B cell (primary cell): ENCODE results near the gene KIF17. TPM values are rescaled to one million over a fixed set of nuclear protein-coding genes. Genes with fewer than 3 reads are reported as not detected.

Source experiments
- ATAC-seq: fragments of 200-7000 bp; cut with Tn5 transposase; one replicate; pipeline ENCODE4 v1.10.0; 2021; ENCODE audit warnings: low read depth, mild to moderate bottlenecking, moderate number of reproducible peaks, moderate library complexity
- CTCF ChIA-PET: fragments of 350-600 bp; sonication (Branson Sonifier 250); formaldehyde crosslinking; loops from one replicate; lab custom pipeline; 2021; ENCODE audit warnings: antibody characterized with exemption, inconsistent platforms; lab: Charles Lee
- POLR2A ChIA-PET: fragments of 350-600 bp; sonication (Branson Sonifier 250); formaldehyde crosslinking; loops from one replicate; lab custom pipeline; 2021; ENCODE audit warnings: antibody characterized with exemption; lab: Charles Lee
- DNase-seq: peaks from one replicate; pipeline ENCODE4 v3.0.0; 2013
- H2AFZ ChIP-seq: 2 replicates; pipeline ENCODE4 v1.6.1; 2012; ENCODE audit warnings: mild to moderate bottlenecking, low read depth, low read length; ENCODE audit not compliant: insufficient read depth, poor library complexity, severe bottlenecking
- H3K27ac ChIP-seq, 2 donors: 1 replicate in 1 of 2; 2 replicates in 1 of 2; pipeline ENCODE4 v1.5.1; 2012 to 2013; ENCODE audit warnings: low read length in 2 of 2, mild to moderate bottlenecking in 2 of 2, moderate library complexity in 1 of 2
- H3K27me3 ChIP-seq, 4 experiments: fragments of 200-600 bp in 1 of 4; sonication (generic) in 1 of 4; replicated peaks in 1 of 4; 1 replicate in 2 of 4; 2 replicates in 2 of 4; pipeline versions ENCODE4 v1.6.1 to v1.7.0; 2013 to 2016; ENCODE audit warnings: low read length in 3 of 4, mild to moderate bottlenecking in 2 of 4, mixed read lengths in 1 of 4, moderate library complexity in 1 of 4; ENCODE audit not compliant: insufficient read depth in 4 of 4, control insufficient read depth in 3 of 4; ENCODE audit errors: control extremely low read depth in 1 of 4
- H3K36me3 ChIP-seq, 2 experiments: replicated peaks in 1 of 2; 1 replicate in 1 of 2; 2 replicates in 1 of 2; pipeline versions ENCODE4 v1.6.1 to v1.7.1; 2013; ENCODE audit warnings: low read length in 1 of 2; ENCODE audit not compliant: insufficient read depth in 2 of 2, control insufficient read depth in 1 of 2; ENCODE audit errors: control extremely low read depth in 1 of 2, extremely low read depth in 1 of 2
- H3K4me1 ChIP-seq, 2 donors: fragments of 200-600 bp in 1 of 2; sonication (generic) in 1 of 2; 1 replicate in 1 of 2; 2 replicates in 1 of 2; pipeline versions ENCODE4 v1.5.1 to v1.6.1; 2013 to 2017; ENCODE audit warnings: low read length in 2 of 2; ENCODE audit not compliant: control insufficient read depth in 2 of 2, insufficient read depth in 2 of 2
- H3K4me2 ChIP-seq: replicated peaks from 2 replicates; pipeline ENCODE3; 2012; ENCODE audit warnings: mild to moderate bottlenecking, low read depth, low read length; ENCODE audit not compliant: poor library complexity, severe bottlenecking
- H3K4me3 ChIP-seq, 5 experiments: fragments of 200-600 bp in 1 of 5; sonication (generic) in 1 of 5; 1 replicate in 3 of 5; 2 replicates in 2 of 5; pipeline versions ENCODE4 v1.5.1 to v1.7.0; 2011 to 2016; ENCODE audit warnings: low read length in 4 of 5, mild to moderate bottlenecking in 4 of 5, low read depth in 2 of 5, control low read depth in 1 of 5, moderate library complexity in 1 of 5; ENCODE audit not compliant: insufficient read depth in 1 of 5; ENCODE audit errors: control extremely low read depth in 1 of 5, extremely low read depth in 1 of 5
- H3K79me2 ChIP-seq: fragments of 200-600 bp; sonication (generic); one replicate; pipeline ENCODE4 v1.6.0; 2016; ENCODE audit warnings: low read length; ENCODE audit not compliant: control insufficient read depth, insufficient read depth
- H3K9ac ChIP-seq: fragments of 200-600 bp; sonication (generic); 2 replicates; pipeline ENCODE4 v1.6.1; 2017; ENCODE audit warnings: mild to moderate bottlenecking, low read length, moderate library complexity
- H3K9me3 ChIP-seq, 3 donors: one replicate each; pipeline versions ENCODE4 v1.6.1 to v1.7.1; 2013; ENCODE audit warnings: low read length in 2 of 3; ENCODE audit not compliant: control insufficient read depth in 2 of 3, insufficient read depth in 1 of 3; ENCODE audit errors: control extremely low read depth in 1 of 3
- H4K20me1 ChIP-seq: 2 replicates; pipeline ENCODE4 v1.6.0; 2012; ENCODE audit warnings: mild to moderate bottlenecking, low read length; ENCODE audit not compliant: insufficient read depth, control insufficient read depth, poor library complexity, severe bottlenecking
- H3K27ac Mint-ChIP-seq: one replicate; pipeline ENCODE4 v1.8.0; 2021; ENCODE audit warnings: mixed read lengths
- H3K27me3 Mint-ChIP-seq: one replicate; pipeline ENCODE4 v1.8.0; 2021; ENCODE audit warnings: mixed read lengths
- H3K4me1 Mint-ChIP-seq: one replicate; pipeline ENCODE4 v1.8.0; 2021; ENCODE audit warnings: mixed read lengths
- H3K4me3 Mint-ChIP-seq: one replicate; pipeline ENCODE4 v1.8.0; 2021; ENCODE audit warnings: mixed read lengths
- H3K9me3 Mint-ChIP-seq: one replicate; pipeline ENCODE4 v1.8.0; 2022; ENCODE audit warnings: mixed read lengths; ENCODE audit not compliant: insufficient read depth
- EZH2 ChIP-seq: IDR thresholded peaks from 2 replicates; pipeline ENCODE4 v1.6.1; 2012; ENCODE audit warnings: borderline replicate concordance, low read depth, mild to moderate bottlenecking, moderate library complexity, low read length; ENCODE audit not compliant: insufficient read depth, poor library complexity, severe bottlenecking
- WGBS: methylation state at CpG from one replicate; pipeline ENCODE4 v1.1.5; 2013; ENCODE audit warnings: missing lambda C conversion rate; ENCODE audit not compliant: insufficient coverage; 5-methylcytosine and 5-hydroxymethylcytosine counted together
- intact Hi-C: fragments of 100-400 bp; cut with micrococcal nuclease; formaldehyde crosslinking; loops from one replicate; pipeline ENCODE4 v1.10.0; 2022
- polyA plus RNA-seq: library from polyadenylated mRNA; depleted of rRNA; stranded (reverse); fragments of >200 nt; gene quantifications from 2 replicates; pipeline ENCODE4 v1.2.3, GENCODE V29; 2012
- total RNA-seq, 2 donors: library from RNA; stranded (reverse); fragments of 120-200 nt in 1 of 2; gene quantifications; 1 replicate in 1 of 2; 2 replicates in 1 of 2; pipeline versions ENCODE4 v1.2.3 to v1.2.4, GENCODE V29; 2013 to 2022
- TF ChIP-seq, protein P1 (sequence below): fragments of 200-600 bp; IDR thresholded peaks from one replicate; pipeline ENCODE4 v1.8.0; 2022; ENCODE audit warnings: antibody characterized with exemption, mild to moderate bottlenecking

KIF17 gene
- total and polyA plus RNA-seq, 2 donors (not counting 1 experiment from before 2014, with no cell fraction given): not detected

DNA sequence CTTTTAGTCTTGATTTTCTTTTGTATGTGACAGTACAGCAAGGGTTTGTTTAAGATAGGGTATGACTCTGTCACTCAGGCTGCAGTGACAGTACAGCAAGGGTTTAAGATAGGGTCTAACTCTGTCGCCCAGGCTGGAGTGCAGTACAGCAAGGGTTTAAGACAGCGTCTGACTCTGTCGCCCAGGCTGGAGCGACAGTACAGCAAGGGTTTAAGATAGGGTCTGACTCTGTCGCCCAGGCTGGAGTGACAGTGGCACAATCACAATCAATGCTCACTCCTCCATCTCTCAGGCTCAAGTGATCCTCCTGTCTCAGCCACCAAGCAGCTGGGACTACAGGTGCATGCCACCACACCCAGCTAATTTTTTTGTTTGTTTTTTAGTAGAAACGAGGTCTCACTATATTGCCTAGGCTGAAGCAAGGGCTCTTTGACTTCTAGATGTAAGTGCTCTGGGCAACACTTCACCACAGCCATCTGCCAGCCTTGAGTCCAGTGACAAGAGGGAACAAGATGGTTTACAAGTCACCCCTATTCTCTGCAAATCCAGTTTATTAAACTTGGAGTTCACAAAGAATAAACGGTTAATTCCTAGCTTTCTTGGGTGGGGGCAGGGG lies 15.7 kb upstream of the KIF17 start:
- Histone ChIP-seq H3K9me3 (peaks cover 0 to 4% (median 0%) of the 10 kb centered on the region in 3 donors), H3K27ac (no peak overlapping the region), H3K36me3 (peaks cover 0 to 5% of the 10 kb centered on the region in 2 experiments), H3K4me2 (peak overlapping the region; percentile 100), H4K20me1 (no peaks in the 10 kb centered on the region), H2AFZ (peak overlapping the region; percentile 55), H3K9ac (peak overlapping the region; percentile 79), H3K4me1 (peaks cover 27 to 30% of the 10 kb centered on the region in 2 donors), H3K79me2 (no peaks in the 10 kb centered on the region), H3K27me3 (peaks cover 0 to 35% (median 13%) of the 10 kb centered on the region in 4 experiments), H3K4me3 (peak overlapping the region in 4 of 5 experiments; percentile 43 to 70 (median 64))
- H3K4me3 Mint-ChIP-seq: peak overlapping the region; percentile 94
- intact Hi-C loops: loop anchor here (1.0 to 2.0 kb wide), 2 partner anchors 37 to 53 kb away; partner anchors contain the start of gene HP1BP3
- WGBS: 18% methylated on average over 4 of the region's 7 CpGs
- CTCF ChIA-PET: interaction anchor here (0.9 to 1.9 kb wide), 6 partner anchors 12 to 462 kb away, joined by 3 to 9 read pairs (median 4); no protein-coding TSS in a partner anchor
- peak overlapping the region; percentile 86 for H3K27ac Mint-ChIP-seq
- no peaks in the 10 kb centered on the region for H3K9me3 Mint-ChIP-seq
- POLR2A ChIA-PET: interaction anchor here (0.6 to 1.6 kb wide), 2 partner anchors 53 to 1290 kb away, joined by 5 to 10 read pairs; partner anchors contain the start of gene HP1BP3
- TF ChIP-seq EZH2: no peak
- TF ChIP-seq, protein P1, sequence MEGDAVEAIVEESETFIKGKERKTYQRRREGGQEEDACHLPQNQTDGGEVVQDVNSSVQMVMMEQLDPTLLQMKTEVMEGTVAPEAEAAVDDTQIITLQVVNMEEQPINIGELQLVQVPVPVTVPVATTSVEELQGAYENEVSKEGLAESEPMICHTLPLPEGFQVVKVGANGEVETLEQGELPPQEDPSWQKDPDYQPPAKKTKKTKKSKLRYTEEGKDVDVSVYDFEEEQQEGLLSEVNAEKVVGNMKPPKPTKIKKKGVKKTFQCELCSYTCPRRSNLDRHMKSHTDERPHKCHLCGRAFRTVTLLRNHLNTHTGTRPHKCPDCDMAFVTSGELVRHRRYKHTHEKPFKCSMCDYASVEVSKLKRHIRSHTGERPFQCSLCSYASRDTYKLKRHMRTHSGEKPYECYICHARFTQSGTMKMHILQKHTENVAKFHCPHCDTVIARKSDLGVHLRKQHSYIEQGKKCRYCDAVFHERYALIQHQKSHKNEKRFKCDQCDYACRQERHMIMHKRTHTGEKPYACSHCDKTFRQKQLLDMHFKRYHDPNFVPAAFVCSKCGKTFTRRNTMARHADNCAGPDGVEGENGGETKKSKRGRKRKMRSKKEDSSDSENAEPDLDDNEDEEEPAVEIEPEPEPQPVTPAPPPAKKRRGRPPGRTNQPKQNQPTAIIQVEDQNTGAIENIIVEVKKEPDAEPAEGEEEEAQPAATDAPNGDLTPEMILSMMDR: peak; percentile 10
- H3K4me1 Mint-ChIP-seq: peaks cover 19% of the 10 kb centered on the region
- DNase-seq (no peak), ATAC-seq (no peak)
- peaks cover 9% of the 10 kb centered on the region for H3K27me3 Mint-ChIP-seq
